ENCODE results near the gene EEIG2. TPM values are rescaled to one million over a fixed set of nuclear protein-coding genes. Genes with fewer than 3 reads are reported as not detected.

The EEIG2 gene
- total RNA-seq, 4 donors from 2014 or later, result 1.3 to 55.4 (median 13.1) TPM

- no peak for DNase-seq
- Histone ChIP-seq H3K4me3 (no peak overlapping the region), H3K27ac (no peak overlapping the region), H3K27me3 (no peaks in the 10 kb centered on the region), H3K9me3 (no peaks in the 10 kb centered on the region), H3K4me1 (no peaks in the 10 kb centered on the region), H3K36me3 (no peaks in the 10 kb centered on the region)
- TF ChIP-seq POLR2A (IDR thresholded peaks at IDR 0.05) (no peak), CTCF (IDR thresholded peaks at IDR 0.05) (no peak)
- intact Hi-C loops (cut with DNase I; ENCODE audit: low total_unique reads), result no loop called here
Observed at GRCh38 chr1:108553905-108554304, 6.0 kb upstream of the EEIG2 start.

GRCh38 chr1:108554682-108555427, 5.0 kb upstream of the EEIG2 start:
- intact Hi-C loops (cut with DNase I; ENCODE audit: low total_unique reads), result no loop called here
- H3K27ac ChIP-seq, result no peak overlapping the region
- H3K9me3 ChIP-seq, result no peaks in the 10 kb centered on the region
- DNase-seq, result no peak
- H3K4me3 ChIP-seq, result no peak overlapping the region
- H3K27me3 ChIP-seq, result no peaks in the 10 kb centered on the region
- TF ChIP-seq CTCF (IDR thresholded peaks at IDR 0.05) (no peak), POLR2A (IDR thresholded peaks at IDR 0.05) (no peak)
- H3K4me1 ChIP-seq, result no peaks in the 10 kb centered on the region
- H3K36me3 ChIP-seq, result no peaks in the 10 kb centered on the region

- Histone ChIP-seq H3K27ac (no peak overlapping the region), H3K36me3 (no peaks in the 10 kb centered on the region)
- intact Hi-C loops (cut with DNase I; ENCODE audit: low total_unique reads), result no loop called here
Observed at GRCh38 chr1:108556066-108556465, 3.8 kb upstream of the EEIG2 start.

GRCh38 chr1:108556499-108556898, 3.4 kb upstream of the EEIG2 start:
- no peak for DNase-seq
- intact Hi-C loops (cut with DNase I; ENCODE audit: low total_unique reads), result no loop called here
- Histone ChIP-seq H3K36me3 (no peaks in the 10 kb centered on the region), H3K27ac (no peak overlapping the region), H3K4me3 (no peak overlapping the region), H3K9me3 (no peaks in the 10 kb centered on the region), H3K4me1 (peaks cover 3 to 6% of the 10 kb centered on the region in 2 donors), H3K27me3 (no peaks in the 10 kb centered on the region)
- no peak for TF ChIP-seq POLR2A (IDR thresholded peaks at IDR 0.05)
- no peak for TF ChIP-seq CTCF (IDR thresholded peaks at IDR 0.05)

More at GRCh38 chr1:108556066-108556465, 3.8 kb upstream of the EEIG2 start:
- Histone ChIP-seq H3K4me1 (peaks cover 0 to 2% of the 10 kb centered on the region in 2 donors), H3K4me3 (no peak overlapping the region), H3K27me3 (no peaks in the 10 kb centered on the region), H3K9me3 (no peaks in the 10 kb centered on the region)
- no peak for DNase-seq
- TF ChIP-seq CTCF (IDR thresholded peaks at IDR 0.05) (no peak), POLR2A (IDR thresholded peaks at IDR 0.05) (no peak)

GRCh38 chr1:108557296-108557695, 2.6 kb upstream of the EEIG2 start:
- no peak for DNase-seq
- intact Hi-C loops (cut with DNase I; ENCODE audit: low total_unique reads), result no loop called here
- TF ChIP-seq POLR2A (IDR thresholded peaks at IDR 0.05), result no peak
- TF ChIP-seq CTCF (IDR thresholded peaks at IDR 0.05), result no peak
- Histone ChIP-seq H3K27me3 (no peaks in the 10 kb centered on the region), H3K9me3 (no peaks in the 10 kb centered on the region), H3K36me3 (no peaks in the 10 kb centered on the region), H3K4me3 (no peak overlapping the region), H3K4me1 (peaks cover 6 to 9% of the 10 kb centered on the region in 2 donors), H3K27ac (no peak overlapping the region)

All from uterus (tissue), 4 donors.